HCEC 1CT (cell line): ENCODE results near the gene RASAL2.

ENCODE experiments used
- DNase-seq: peaks from one replicate; pipeline ENCODE4 v3.0.0-alpha.2; 2017

RASAL2 gene

DNA sequence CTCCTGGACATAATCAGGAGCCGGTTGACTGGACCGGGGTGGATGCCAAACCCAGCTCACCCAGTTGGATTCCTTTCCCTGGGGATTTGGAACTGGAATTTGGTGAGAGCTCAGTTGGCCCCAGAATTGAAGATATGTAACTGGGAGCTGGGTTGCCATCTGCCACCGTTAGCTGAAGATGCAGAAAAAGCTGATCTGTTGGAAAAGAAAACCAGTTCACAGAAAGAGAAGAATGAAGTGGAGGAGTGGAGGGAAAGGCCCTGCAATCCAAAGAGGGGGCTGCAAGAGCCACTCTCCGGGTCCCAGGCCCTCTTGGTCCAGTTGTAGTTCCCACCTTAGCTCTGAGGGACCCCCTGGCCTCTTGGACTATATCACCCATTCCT is 435.0 kb downstream of the RASAL2 start:
- no peak for DNase-seq

- no peak for DNase-seq
Measured at GRCh38 chr1:178529364-178530036, 435.6 kb downstream of the RASAL2 start.

GRCh38 chr1:178530037-178530402 is 436.1 kb downstream of the RASAL2 start:
- peak; percentile 88 for DNase-seq

- no peak for DNase-seq
Measured at GRCh38 chr1:178530502-178530901, 436.6 kb downstream of the RASAL2 start.

GRCh38 chr1:178531887-178532286 is 438.0 kb downstream of the RASAL2 start:
- DNase-seq: no peak

DNA sequence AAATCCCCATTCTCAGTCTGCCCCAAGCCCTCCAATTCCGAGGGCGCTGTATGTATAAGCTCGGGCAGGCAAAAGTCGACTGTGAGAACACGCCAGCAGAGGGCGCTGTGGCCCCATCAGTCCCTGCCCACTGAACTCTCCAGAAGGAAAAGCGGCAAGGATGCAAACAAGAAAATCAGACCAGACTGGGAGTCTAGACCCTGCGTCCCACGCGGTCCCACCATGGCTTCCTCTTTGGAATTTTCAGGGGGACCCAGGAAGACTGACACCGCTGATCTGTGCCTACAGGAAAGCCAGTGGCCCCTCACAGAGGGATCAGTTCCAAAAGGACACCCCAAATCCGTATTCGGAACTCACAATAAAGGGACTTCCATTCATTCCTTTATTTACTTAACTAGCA is 438.5 kb downstream of the RASAL2 start:
- DNase-seq: peak; percentile 72

DNA sequence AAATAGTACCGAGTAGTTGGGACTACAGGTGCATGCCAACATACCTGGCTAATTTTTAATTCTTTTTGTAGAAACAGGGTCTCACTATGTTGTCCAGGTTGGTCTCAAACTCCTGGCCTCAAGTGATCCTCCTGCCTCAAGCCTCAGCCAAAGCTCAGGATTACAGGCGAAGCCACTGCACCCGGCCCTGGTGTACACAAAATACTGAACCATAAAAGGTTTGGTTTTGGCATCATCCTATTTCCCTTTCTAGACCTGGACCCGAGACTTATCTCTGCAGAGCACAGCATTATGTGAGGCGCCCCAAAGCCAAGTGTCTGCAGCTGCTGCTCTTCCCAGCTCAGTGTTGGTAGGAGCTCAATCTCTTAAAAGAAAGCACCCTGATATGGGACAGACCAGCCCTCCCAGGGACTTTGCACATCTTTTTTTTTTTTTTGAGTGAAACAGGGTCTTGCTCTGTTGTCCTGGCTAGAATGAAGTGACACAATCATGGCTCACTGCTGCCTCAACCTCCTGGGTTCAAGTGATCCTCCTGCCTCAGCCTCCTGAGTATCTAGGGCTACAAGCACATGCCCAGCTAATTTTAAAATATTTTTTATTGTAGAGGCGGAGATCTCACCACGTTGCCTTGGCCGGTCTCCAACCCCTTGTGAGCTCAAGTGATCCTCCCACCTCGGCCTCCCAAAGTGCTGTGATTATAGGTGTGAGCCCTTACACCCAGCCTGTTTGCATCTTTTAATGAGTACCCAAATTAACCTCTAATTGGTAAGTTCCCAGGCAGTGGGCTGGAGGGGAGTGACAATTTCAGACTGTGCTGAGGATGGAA is 439.4 kb downstream of the RASAL2 start:
- no peak for DNase-seq
